Nucleus accumbens (tissue), 56 donors: ENCODE measurements around the gene AMPH.

ENCODE experiments used
- DNase-seq, 56 donors: peaks; one replicate each; lab custom pipeline; 2025; lab: John Stamatoyannopoulos, UW

The AMPH gene

DNA sequence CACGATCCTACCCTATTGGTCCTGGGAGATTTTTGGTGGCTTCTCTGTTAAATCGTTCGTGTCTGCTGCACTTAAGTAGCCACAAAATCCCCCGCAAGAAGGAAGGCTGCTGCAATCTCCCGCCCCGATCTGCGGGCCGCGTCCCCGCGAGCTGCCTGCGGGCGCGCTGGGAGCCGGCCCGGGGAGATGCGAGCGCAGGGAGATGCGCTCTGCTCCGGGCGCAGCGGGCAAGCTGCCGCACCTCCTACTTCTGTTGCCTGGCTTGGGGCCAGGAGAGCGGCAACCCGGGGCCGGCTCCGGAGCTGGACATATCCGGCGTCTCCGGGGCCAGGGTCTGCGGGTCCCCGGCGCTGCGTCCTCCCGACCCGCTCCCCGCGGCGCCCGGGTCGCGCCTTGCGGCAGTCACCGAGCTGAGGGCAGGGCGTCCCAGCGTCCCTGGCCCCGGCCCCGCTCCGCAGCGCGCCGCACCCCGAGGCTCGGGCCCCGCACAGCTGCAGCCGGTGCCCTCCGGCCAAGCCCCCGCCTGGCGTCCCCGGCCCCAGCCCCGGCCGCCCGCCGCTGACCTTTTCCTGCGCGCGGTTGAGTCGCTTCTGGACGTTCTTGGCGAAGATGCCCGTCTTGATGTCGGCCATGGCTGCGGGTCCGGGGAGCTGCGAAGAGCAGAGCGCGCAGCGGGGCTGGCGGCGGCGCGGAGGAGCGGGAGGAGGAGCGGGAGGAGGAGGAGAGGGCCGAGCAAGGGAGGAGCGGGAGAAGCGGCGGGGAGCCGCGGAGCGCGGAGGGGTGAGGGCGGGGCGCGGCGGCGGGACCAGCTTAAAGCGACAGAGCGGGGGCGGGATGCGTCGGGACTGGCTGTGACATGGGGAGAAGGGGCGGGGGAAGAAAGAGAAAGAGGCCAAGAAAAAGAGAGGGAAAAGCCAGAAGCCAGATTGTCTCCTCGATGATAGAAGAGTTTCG lies at the start of gene AMPH:
TSS of gene AMPH (minus strand) at position 654 of the 954 bp plus-strand sequence. CDS start at position 632, 22 bp downstream.
- peak in 51 of 56 donors; percentile 3 to 86 (median 49) for DNase-seq

- DNase-seq, result no peak
These were observed 48.2 kb upstream of the AMPH start for GRCh38 chr7:38679419-38679818.

DNA sequence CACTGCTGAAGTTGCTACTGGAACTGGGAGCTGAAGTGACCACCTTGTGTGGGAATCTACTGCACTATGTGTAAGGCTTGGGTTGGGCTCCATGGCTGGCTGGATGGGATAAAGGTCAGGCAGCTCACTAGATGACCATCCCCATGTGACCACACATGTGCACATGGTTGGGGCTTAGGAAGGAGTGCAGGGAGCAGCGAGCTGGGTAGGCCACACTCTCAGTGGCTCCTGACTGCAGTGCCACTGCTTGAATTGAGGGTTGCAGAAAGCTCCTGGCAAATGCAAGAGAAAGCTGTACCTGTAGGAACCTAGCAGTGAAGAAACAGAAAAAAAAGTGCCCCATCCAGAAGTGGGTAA lies 47.5 kb upstream of the AMPH start:
- no peak for DNase-seq

DNA sequence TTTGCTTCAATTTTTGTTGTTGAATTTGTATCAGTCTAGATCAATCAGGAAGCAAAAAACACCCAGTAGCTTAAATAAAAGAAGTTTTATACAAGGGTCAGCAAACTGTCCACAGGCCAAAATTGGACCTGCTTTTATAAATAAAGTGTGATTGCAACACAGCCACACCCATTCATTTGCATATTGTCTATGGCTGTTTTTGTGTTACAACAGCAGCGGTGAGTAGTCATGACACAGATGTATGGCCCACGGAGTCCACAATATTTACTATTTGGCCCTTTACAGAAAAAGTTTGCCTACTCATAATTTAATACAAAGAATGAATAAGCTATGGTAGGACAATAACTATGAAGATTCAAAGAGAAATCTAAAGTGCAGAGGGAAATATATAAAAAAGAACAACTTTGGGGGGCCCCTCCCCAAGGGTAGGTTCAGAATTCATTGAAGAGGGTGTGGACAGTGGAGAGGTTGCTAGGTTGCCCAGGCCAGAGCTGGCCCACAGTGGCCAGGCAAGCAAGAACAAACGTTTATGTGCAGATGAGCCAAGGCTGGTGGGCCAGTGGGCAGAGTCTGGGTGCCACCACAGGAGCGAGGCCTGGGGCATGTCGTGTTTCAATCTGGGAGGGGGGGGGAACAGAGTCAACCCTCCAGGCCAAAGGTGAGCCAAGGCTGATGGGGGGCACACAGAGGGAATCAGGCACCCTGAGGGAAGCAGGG lies 47.0 kb upstream of the AMPH start:
- DNase-seq, result no peak

- DNase-seq, result no peak
These were observed 44.4 kb upstream of the AMPH start for GRCh38 chr7:38675494-38676106.

DNA sequence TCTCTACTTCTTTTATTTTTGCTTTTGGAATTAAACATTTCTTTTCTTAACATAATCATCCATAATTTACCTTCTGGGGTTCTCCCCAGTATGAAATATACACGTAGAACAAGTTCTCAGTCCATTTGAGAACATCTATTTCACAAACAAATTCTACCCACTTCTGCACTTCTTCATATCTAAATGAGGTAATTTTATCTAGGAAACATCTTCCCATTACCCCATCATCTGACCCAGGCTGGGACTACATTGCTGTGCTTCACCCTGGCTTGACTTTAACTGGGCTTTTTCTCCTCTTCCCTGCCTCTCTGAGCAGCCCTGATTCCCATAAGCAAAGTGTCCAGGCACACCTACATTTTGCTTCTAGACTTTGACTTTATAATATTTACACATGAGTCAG lies 43.3 kb upstream of the AMPH start:
- DNase-seq, result no peak

DNA sequence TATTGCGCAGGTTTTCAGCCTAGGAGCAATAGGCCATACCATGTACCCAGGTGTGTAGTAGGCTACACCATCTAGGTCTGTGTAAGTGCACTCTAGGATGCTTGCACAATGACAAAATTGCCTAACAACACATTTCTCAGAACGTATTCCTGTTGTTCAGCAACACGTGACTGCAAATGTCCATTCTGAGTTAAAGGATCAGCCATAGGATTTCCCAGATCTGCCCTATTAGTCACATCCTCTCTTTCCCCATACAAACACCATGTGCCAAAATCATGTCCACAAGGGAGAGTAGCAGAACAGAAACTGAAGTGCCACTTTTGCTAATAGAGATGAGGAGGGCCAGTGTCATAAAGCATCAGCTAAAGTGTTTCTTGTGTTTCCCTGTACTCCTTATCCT lies 42.6 kb upstream of the AMPH start:
- DNase-seq, result no peak

- no peak for DNase-seq
These were observed 41.0 kb upstream of the AMPH start for GRCh38 chr7:38671911-38672905.

DNA sequence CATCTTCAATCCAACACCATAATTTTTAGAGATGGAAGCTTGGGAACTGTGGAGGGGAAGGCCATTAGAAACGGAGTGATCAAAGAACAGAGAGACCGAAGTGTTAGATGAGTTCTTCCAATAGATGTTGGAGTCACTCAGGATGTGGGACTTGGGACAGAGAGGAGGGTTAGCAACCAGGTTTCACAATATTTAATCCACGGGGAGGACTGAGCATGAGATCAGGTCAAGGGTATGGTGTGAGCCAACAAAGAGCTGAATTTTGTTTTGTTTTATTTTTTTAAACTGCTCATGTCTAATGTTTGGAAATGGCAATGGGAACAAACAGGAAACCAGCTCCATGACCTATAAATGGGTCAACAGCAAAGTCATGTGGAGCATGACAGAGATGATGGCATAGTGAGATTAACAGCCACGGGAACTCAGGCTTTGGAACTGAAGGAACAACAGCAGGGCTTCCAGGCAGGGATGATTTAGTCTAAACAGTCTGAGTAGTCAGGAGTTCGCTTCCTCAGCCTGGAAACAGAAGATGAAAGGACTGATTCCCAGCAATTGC lies 38.9 kb upstream of the AMPH start:
- no peak for DNase-seq

GRCh38 chr7:38664972-38665371 lies 33.8 kb upstream of the AMPH start:
- DNase-seq, result no peak

- peak in 1 of 56 donors; percentile 2 for DNase-seq
These were observed 29.4 kb upstream of the AMPH start for GRCh38 chr7:38660427-38661099.

DNA sequence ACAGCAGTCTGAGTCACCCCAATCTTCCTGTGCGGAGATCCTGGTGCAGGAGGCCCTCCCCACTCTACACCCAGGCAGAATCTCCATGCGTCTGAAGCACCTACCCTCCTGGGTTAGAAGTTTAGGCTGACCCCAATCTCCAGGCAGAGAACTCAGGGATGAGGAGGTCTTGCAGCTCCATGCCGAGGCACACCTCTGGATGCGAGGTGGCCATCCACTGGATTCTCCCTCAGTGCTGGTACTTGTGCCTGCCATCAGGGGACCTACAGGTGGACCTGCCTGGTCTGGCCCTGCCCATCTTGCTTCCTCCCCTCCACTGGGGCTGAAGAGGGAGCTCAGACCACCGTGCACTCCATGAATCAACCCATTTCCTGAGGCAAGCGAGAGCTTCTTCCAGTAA lies 28.8 kb upstream of the AMPH start:
- no peak for DNase-seq

- no peak for DNase-seq
These were observed 27.7 kb upstream of the AMPH start for GRCh38 chr7:38658921-38659320.

DNA sequence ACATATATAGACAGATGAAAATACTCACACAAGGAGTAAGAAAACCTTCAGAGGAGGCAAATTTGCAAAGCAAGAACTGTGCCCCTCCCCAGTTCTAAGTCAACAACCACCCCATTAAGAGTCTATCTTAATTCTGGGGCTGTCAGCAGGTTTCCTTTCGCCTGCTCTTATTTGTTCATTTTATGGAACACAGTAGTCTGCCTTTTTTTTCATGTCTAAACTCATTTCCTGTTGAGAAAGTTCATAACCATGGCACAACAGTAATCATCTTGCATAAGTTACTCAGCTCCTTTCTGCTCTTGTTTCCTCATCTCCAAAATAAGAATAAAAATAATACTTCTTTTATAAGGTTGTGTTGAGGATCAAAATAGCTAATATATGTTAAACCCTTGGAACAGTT lies 25.8 kb upstream of the AMPH start:
- no peak for DNase-seq

DNA sequence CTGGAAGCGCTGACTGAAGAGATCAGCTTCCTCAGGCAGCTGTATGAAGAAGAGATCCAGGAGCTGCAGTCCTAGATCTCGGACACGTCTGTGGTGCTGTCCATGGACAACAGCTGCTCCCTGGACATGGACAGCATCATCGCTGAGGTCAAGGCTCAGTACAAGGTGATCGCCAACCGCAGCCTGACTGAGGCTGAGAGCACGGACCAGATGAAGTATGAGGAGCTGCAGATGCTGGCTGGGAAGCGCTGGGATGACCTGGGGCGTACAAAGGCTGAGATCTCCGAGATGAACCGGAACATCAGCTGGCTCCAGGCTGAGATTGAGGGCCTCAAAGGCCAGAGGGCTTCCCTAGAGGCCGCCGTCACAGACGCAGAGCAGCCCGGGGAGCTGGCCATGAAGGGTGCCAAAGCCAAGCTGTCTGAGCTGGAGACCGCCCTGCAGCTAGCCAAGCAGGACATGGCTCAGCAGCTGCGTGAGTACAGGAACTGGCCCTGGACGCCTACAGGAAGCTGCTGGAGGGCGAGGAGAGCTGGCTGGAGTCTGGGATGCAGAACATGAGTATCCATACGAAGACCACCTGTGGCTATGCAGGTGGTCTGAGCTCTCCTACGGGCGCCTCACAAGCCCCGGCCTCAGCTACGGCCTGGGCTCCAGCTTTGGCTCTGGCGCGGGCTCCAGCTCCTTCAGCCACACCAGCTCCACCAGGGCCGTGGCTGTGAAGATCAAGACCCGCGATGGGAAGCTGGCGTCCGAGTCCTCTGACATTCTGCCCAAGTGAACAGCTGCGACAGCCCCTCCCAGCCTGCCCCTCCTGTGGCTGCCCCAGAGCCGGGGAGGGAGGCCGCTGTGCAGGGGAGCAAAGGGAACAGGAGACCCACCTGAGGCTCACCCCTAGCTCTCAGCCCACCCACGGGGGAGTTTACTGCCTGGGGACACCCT lies 24.9 kb upstream of the AMPH start:
- no peak for DNase-seq

GRCh38 chr7:38637957-38638356 lies 6.8 kb upstream of the AMPH start:
- no peak for DNase-seq

GRCh38 chr7:38632411-38632810 lies 1.2 kb upstream of the AMPH start:
- no peak for DNase-seq
